Measurements from ENCODE around the gene TMEM132C. TPM values are rescaled to one million over a fixed set of nuclear protein-coding genes. Genes with fewer than 3 reads are reported as not detected.

Gene TMEM132C
- total and polyA plus RNA-seq, 11 donors, result 0.05 to 5.9 (median 0.85) TPM

DNA sequence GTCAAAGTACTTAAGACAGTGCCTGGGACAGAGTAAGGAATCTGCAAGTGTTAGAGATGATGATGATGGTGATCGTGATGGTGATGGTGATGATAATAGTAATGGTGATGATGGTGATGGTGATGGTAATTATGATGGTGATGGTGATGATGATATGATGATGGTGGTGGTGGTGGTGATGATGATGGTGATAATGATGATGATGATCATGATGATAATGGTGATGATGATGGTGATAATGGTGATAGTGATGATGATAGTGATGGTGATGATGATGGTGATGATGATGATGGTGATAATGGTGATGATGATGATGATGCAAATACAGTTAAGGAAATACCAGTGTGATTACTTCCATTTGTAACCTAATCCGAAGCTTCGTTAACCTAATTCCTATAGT lies 5.2 kb upstream of the TMEM132C start:
- DNase-seq (no peak), ATAC-seq (no peak)
- peaks cover 0 to 8% (median 0%) of the 10 kb centered on the region in 12 donors for H3K9me3 ChIP-seq
- H3K36me3 ChIP-seq, result no peaks in the 10 kb centered on the region
- H3K27me3 ChIP-seq, result peaks cover 4 to 58% (median 19%) of the 10 kb centered on the region in 9 donors
- 88 to 93% (median 90%) methylated on average over 3 of the region's 3 CpGs for WGBS, 4 donors
- no peak overlapping the region for H3K27ac ChIP-seq
- H3K4me3 ChIP-seq, result no peak overlapping the region
- no peak for TF ChIP-seq POLR2A (IDR thresholded peaks at IDR 0.05)
- TF ChIP-seq, protein P1, sequence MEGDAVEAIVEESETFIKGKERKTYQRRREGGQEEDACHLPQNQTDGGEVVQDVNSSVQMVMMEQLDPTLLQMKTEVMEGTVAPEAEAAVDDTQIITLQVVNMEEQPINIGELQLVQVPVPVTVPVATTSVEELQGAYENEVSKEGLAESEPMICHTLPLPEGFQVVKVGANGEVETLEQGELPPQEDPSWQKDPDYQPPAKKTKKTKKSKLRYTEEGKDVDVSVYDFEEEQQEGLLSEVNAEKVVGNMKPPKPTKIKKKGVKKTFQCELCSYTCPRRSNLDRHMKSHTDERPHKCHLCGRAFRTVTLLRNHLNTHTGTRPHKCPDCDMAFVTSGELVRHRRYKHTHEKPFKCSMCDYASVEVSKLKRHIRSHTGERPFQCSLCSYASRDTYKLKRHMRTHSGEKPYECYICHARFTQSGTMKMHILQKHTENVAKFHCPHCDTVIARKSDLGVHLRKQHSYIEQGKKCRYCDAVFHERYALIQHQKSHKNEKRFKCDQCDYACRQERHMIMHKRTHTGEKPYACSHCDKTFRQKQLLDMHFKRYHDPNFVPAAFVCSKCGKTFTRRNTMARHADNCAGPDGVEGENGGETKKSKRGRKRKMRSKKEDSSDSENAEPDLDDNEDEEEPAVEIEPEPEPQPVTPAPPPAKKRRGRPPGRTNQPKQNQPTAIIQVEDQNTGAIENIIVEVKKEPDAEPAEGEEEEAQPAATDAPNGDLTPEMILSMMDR (IDR thresholded peaks at IDR 0.05), result no peak
- intact Hi-C loops (cut with DNase I), result loop anchor here in 7 of 10 donors (5.0 to 10.0 kb wide), 5 partner anchors 63 to 1651 kb away; no protein-coding TSS in a partner anchor
- H3K4me1 ChIP-seq, result peaks cover 0 to 5% (median 0%) of the 10 kb centered on the region in 12 donors

- Histone ChIP-seq H3K4me3 (no peak overlapping the region), H3K9me3 (peaks cover 0 to 8% (median 0%) of the 10 kb centered on the region in 12 donors), H3K4me1 (peaks cover 0 to 19% (median 2%) of the 10 kb centered on the region in 12 donors), H3K27me3 (peaks cover 8 to 63% (median 46%) of the 10 kb centered on the region in 9 donors), H3K27ac (no peak overlapping the region), H3K36me3 (no peaks in the 10 kb centered on the region)
- 16 to 25% (median 19%) methylated on average over 7 of the region's 7 CpGs for whole genome bisulfite sequencing, 4 donors
- ATAC-seq (peak in 1 of 4 donors; percentile 53), DNase-seq (no peak)
- intact Hi-C loops (cut with DNase I), result loop anchor here in 5 of 10 donors (10.0 kb wide), 3 partner anchors 59 to 119 kb away; no protein-coding TSS in a partner anchor
- TF ChIP-seq, protein P1 (IDR thresholded peaks at IDR 0.05), result no peak
- TF ChIP-seq POLR2A (IDR thresholded peaks at IDR 0.05), result no peak
Measured at GRCh38 chr12:128265566-128265965, 1.4 kb upstream of the TMEM132C start.

DNA sequence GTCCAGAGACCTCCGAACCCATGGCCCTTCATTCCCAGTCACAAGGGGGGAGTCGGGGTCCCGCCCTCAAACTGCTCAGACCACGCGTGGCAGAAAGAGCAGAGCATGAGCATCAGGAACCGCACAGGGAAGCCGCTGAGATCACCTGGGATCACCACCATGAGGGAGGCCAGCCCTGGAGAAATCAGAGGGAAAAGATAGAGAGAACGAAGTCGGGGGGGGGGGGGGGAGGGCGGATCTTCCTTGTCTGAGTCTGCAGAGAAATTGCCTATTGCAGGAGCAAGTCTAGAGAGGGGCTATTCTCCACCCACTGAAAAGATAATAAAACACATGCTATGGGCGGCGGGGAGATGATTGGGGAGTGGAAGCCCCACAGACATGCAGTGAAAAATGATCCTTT lies 884 bp upstream of the TMEM132C start:
- no peak for DNase-seq
- H3K4me1 ChIP-seq, result peaks cover 0 to 19% (median 2%) of the 10 kb centered on the region in 12 donors
- ATAC-seq, result no peak
- peak overlapping the region in 2 of 12 donors; percentile 18 to 37 for H3K4me3 ChIP-seq
- no peaks in the 10 kb centered on the region for H3K36me3 ChIP-seq
- H3K9me3 ChIP-seq, result peaks cover 0 to 8% (median 0%) of the 10 kb centered on the region in 12 donors
- H3K27ac ChIP-seq, result no peak overlapping the region
- 5 to 11% (median 8%) methylated on average over 7 to 12 of the region's 12 CpGs for WGBS, 4 donors
- intact Hi-C loops (cut with DNase I), result loop anchor here in 5 of 10 donors (10.0 kb wide), 3 partner anchors 59 to 119 kb away; no protein-coding TSS in a partner anchor
- TF ChIP-seq, protein P1 (IDR thresholded peaks at IDR 0.05), result no peak
- H3K27me3 ChIP-seq, result peaks cover 8 to 68% (median 47%) of the 10 kb centered on the region in 9 donors

DNA sequence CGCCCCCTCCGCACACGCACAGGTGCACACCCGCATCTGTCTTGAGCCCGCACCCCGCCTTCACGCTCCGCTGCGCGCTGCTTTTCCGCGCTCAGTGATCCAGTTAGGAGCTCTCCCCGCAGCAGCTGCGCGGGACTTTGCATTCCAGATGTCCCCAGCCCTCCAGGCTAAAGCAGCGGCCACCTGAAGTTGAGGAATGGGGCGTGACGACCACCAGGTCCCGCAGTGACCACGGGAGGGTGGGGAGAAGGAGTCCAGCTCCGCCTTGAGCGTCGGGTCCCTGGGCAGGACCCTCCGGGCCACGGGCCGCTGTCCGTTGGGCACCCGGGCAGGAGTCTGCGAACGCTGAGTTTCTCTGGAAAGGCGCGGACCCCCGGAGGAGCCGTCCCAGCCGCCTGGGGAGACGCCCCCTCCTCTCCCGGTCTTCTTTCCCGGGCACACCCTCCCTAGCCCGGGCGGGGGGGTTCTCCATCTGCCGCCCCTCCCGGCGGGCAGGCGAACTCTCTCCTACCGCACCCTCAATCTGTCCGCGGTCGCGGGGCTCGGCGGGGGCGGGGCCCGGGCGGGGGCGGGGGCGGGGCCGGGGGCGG lies 334 bp upstream of the TMEM132C start:
- peaks cover 0 to 8% (median 0%) of the 10 kb centered on the region in 12 donors for H3K9me3 ChIP-seq
- peaks cover 8 to 74% (median 49%) of the 10 kb centered on the region in 9 donors for H3K27me3 ChIP-seq
- H3K4me1 ChIP-seq, result peaks cover 0 to 19% (median 2%) of the 10 kb centered on the region in 12 donors
- peak overlapping the region in 8 of 12 donors; percentile 14 to 53 (median 33) for H3K4me3 ChIP-seq
- no peak for TF ChIP-seq POLR2A (IDR thresholded peaks at IDR 0.05)
- TF ChIP-seq, protein P1 (IDR thresholded peaks at IDR 0.05), result no peak
- intact Hi-C loops (cut with DNase I), result loop anchor here in 5 of 10 donors (10.0 kb wide), 3 partner anchors 58 to 118 kb away; no protein-coding TSS in a partner anchor
- H3K27ac ChIP-seq, result no peak overlapping the region
- DNase-seq (no peak), ATAC-seq (no peak)
- no peaks in the 10 kb centered on the region for H3K36me3 ChIP-seq
- whole genome bisulfite sequencing, 4 donors, result 0 to 2% (median 1%) methylated on average over 28 to 58 of the region's 58 CpGs

All from heart left ventricle (tissue), 16 donors.